Liver (tissue), 3 donors: Measurements from ENCODE around the gene EXOC6.

ENCODE experiments used
- CTCF ChIP-seq: fragments of 150-350 bp; IDR thresholded peaks from 2 replicates; pipeline ENCODE4 v1.5.1; 2017; ENCODE audit warnings: improper control_type of control experiment, low read depth, low read length; ENCODE audit not compliant: missing input control
- SP1 ChIP-seq: IDR thresholded peaks from 2 replicates; pipeline ENCODE4 v1.6.1; 2018; ENCODE audit warnings: antibody characterized with exemption, mild to moderate bottlenecking
- TAF1 ChIP-seq: conservative IDR thresholded peaks from 2 replicates; pipeline ENCODE4 v1.6.1; 2016; ENCODE audit warnings: antibody characterized with exemption, mild to moderate bottlenecking
- YY1 ChIP-seq: IDR thresholded peaks from 2 replicates; pipeline ENCODE4 v1.6.1; 2016; ENCODE audit warnings: antibody characterized with exemption, mild to moderate bottlenecking
- ZBTB33 ChIP-seq: IDR thresholded peaks from 2 replicates; pipeline ENCODE4 v1.6.1; 2016; ENCODE audit warnings: antibody characterized with exemption
- donor health status: healthy.
- donor health status: healthy.

- TF ChIP-seq CTCF = no peak
- TF ChIP-seq YY1 = no peak
- TF ChIP-seq SP1 = no peak
- no peak for TF ChIP-seq TAF1
- no peak for TF ChIP-seq ZBTB33
Measured at GRCh38 chr10:93091960-93092359, 243.6 kb downstream of the EXOC6 start.
